Stimulated activated effector memory CD8-positive, alpha-beta T cell treated with anti-CD3 and anti-CD28 coated beads, Interleukin-12 subunit alpha, Interleukin-12 subunit beta, amount 100 ng/mL, for 72 hours (primary cell): ENCODE results near the gene PUSL1.

Source experiments
- ATAC-seq: fragments of 150-1000 bp; cut with Tn5 transposase; 2 replicates; pipeline ENCODE4 v1.10.0; 2021
- DNase-seq, 2 donors: peaks; one replicate each; pipeline ENCODE4 v3.0.0; 2021 to 2022; ENCODE audit warnings: low spot score in 2 of 2
- H3K27ac Mint-ChIP-seq: one replicate; pipeline ENCODE4 v1.8.0; 2022; ENCODE audit warnings: mild to moderate bottlenecking, mixed read lengths
- H3K36me3 Mint-ChIP-seq: one replicate; pipeline ENCODE4 v1.8.0; 2022; ENCODE audit warnings: mild to moderate bottlenecking, mixed read lengths
- H3K4me1 Mint-ChIP-seq: one replicate; pipeline ENCODE4 v1.8.0; 2022; ENCODE audit warnings: mixed read lengths
- H3K4me3 Mint-ChIP-seq: one replicate; pipeline ENCODE4 v1.8.0; 2022; ENCODE audit warnings: mild to moderate bottlenecking, mixed read lengths
- H3K9me3 Mint-ChIP-seq: one replicate; pipeline ENCODE4 v1.8.0; 2022; ENCODE audit warnings: mixed read lengths

Gene PUSL1

DNA sequence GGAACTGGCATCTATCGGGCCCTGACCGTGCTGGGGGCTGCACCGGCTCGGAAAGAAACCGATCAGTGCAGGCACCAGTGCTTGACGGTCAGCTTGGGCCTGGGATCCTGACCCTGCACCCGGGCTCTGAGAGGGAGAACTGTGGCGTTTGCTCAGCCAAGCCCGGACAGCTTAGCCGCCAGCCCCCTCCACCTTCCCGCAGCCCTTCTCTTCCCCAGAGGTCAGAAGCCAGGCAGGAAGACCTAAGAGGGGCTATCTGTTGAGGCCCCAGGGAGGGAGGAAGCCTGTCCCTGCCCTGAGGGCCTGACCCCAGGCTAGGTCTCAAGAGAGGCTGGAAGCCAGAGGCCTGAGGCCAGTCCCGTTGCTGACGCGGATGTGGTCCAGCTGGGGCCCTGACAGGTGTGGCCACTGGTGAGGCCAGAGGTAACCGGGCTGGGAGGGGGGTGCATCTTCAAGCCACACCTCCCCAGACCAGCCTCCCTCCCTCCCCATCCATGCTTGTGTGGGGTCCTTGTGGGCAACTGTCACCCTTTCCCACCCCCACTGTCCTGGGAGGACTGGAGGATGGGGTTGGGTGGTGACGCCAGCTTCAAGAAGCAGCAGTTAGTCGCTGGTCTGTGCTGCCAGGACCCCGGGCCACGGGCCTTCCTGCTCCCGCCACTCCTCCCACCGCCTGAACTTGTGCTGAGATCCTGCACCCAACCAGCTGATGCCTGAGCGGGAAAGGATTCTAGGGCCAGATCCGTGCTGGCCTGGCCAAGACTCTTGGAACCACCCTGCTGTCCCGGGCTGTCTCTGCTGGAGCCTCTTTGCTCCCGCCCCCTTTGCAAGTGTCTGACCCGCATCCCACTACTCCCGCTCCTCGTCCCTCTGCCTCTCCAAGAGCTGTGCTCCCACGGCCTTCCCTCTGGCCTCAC lies 43.4 kb downstream of the PUSL1 start:
- ATAC-seq, result no peak
- DNase-seq, result no peak

GRCh38 chr1:1352786-1353388 lies 44.5 kb downstream of the PUSL1 start:
- no peaks in the 10 kb centered on the region for H3K9me3 Mint-ChIP-seq
- peak overlapping the region; percentile 61 for H3K4me3 Mint-ChIP-seq
- H3K36me3 Mint-ChIP-seq, result no peaks in the 10 kb centered on the region
- ATAC-seq (no peak), DNase-seq (no peak)
- peaks cover 7% of the 10 kb centered on the region for H3K4me1 Mint-ChIP-seq
- no peak overlapping the region for H3K27ac Mint-ChIP-seq

More for the DNA sequence above, 43.4 kb downstream of the PUSL1 start:
- peaks cover 17% of the 10 kb centered on the region for H3K4me1 Mint-ChIP-seq
- no peaks in the 10 kb centered on the region for H3K36me3 Mint-ChIP-seq
- H3K4me3 Mint-ChIP-seq, result peak overlapping the region; percentile 61
- H3K9me3 Mint-ChIP-seq, result no peaks in the 10 kb centered on the region
- peak overlapping the region; percentile 29 for H3K27ac Mint-ChIP-seq

DNA sequence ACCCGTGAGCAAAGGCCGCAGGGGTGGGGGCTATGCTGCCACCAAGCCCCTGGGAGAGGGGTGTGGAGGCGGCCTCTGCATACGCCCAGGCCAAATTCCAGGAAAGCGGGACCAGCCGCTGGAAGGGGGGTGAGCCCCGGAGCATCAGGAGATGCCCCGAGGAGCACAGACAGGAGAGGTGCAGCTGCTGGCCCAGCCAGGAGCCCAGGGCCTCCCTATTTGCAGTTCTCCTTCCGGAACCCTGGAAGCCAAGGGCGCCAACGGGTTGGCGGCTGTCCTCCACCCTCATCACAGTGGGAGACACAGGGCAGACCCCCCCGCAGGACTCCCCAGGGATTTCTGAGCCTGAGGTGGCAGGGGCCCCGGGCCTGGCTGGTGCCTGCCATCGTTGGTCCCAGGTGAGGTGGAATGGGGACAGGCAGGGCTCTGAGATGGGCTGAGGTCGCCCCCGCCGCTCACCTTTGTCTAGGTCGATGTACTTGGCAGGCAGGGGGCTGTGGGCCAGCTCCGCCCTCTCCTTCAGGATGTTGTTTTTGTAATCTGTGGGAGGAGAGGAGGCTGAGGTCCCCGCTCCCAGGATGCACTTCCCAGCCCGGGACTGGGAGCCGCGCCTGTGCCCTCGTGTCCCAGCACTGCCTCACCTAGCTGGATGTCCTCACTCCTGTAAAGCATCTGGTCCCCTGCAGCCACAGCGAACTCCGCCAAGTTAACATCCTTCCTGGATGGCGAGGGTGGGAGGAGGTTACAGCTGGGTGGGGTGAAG lies 45.2 kb downstream of the PUSL1 start:
- Mint-ChIP-seq H3K9me3 (no peaks in the 10 kb centered on the region), H3K36me3 (no peaks in the 10 kb centered on the region), H3K4me1 (peaks cover 7% of the 10 kb centered on the region), H3K4me3 (peak overlapping the region; percentile 18), H3K27ac (no peak overlapping the region)
- no peak for DNase-seq
- ATAC-seq, result no peak

DNA sequence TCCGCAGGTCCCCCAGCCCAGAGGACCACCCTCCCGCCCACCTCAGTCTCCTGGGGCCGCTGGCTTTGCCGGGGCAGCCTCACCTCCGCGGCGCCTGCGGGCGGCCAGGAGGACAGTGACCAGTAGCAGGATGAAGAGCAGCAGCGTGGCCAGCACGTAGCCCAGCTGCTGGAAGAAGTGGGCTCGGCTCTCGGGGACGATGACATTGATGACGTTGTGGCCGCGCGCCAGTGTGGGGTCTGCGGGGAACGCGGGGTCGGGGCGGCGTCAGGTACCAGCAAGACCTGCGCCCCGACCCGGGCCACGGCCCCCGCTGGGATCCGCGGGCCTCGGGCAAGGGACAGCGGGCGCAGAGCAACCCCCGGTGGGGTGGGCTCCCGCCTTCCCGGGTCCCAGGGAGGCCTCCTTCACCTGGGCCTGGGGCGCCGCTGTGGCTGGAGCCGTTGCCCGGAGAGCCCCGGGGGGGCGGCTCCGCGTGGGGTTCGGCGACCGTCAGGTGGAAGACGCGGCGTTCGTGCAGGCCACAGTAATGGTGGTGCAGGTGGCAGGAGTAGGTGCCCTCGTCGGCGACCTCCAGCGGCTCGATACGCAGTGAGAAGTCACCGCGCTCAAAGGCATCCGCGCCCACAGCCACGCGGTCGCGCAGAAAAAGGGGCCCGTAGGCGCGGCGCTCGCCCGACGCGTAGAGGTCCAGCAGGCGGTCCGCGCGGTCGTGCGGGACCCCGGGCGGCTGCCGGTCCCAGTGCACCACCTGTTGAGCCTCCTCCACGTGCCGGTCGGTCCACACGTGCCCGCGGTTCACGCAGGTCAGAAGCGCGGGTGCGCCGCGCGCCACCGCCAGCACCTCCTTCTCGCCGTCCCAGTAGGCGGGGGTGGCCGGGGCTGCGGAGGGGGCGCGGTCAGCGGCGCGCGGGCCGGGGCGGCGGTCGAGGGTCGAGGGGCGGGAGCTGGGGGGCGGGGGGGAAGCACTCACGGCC lies 46.2 kb downstream of the PUSL1 start:
- peak overlapping the region; percentile 18 for H3K4me3 Mint-ChIP-seq
- H3K9me3 Mint-ChIP-seq, result no peaks in the 10 kb centered on the region

GRCh38 chr1:1355416-1355815 lies 47.0 kb downstream of the PUSL1 start:
- no peaks in the 10 kb centered on the region for H3K36me3 Mint-ChIP-seq
- H3K4me1 Mint-ChIP-seq, result peaks cover 13% of the 10 kb centered on the region
- ATAC-seq (peak; percentile 42), DNase-seq (no peak)
- H3K9me3 Mint-ChIP-seq, result no peaks in the 10 kb centered on the region
- no peak overlapping the region for H3K4me3 Mint-ChIP-seq
- H3K27ac Mint-ChIP-seq, result no peak overlapping the region

More for the DNA sequence above, 46.2 kb downstream of the PUSL1 start:
- no peaks in the 10 kb centered on the region for H3K36me3 Mint-ChIP-seq
- H3K4me1 Mint-ChIP-seq, result peaks cover 13% of the 10 kb centered on the region
- H3K27ac Mint-ChIP-seq, result no peak overlapping the region
- DNase-seq (no peak), ATAC-seq (no peak)

DNA sequence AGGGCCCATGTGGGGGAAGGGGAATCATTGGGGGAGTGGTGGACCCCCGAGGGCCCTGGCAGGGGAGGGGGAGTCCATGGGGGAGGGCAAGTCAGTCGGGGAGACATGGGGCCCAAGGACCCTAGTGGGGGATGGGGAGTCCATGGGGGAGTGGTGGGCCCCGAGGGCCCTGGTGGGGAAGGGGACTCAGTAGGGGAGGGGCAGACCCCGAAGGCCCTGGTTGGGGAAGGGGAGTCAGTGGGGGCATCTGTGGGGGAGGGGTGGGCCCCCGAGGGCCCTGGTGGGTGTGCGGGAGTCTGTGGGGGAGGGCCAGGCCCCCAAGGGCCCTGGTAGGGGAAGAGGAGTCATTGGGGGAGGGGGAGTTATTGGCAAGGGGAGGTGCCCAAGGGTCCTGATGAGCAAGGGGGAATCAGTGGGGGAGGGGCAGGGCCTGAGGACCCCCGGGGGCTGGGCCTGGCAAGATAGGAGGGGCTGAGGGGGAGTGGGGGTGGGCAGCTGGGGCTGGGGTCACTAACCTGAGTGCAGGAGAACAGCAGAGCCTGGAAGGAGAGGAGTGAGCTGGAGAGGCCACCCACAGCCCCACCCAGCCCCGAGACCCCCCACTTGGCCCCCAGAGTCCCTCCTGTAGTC lies 47.9 kb downstream of the PUSL1 start:
- H3K36me3 Mint-ChIP-seq, result no peaks in the 10 kb centered on the region
- peaks cover 13% of the 10 kb centered on the region for H3K4me1 Mint-ChIP-seq
- H3K4me3 Mint-ChIP-seq, result no peak overlapping the region
- ATAC-seq (no peak), DNase-seq (no peak)
- H3K9me3 Mint-ChIP-seq, result no peaks in the 10 kb centered on the region
- no peak overlapping the region for H3K27ac Mint-ChIP-seq

- H3K4me1 Mint-ChIP-seq, result peaks cover 12% of the 10 kb centered on the region
- no peak overlapping the region for H3K4me3 Mint-ChIP-seq
- H3K36me3 Mint-ChIP-seq, result no peaks in the 10 kb centered on the region
- DNase-seq (no peak), ATAC-seq (peak; percentile 24)
- no peaks in the 10 kb centered on the region for H3K9me3 Mint-ChIP-seq
- H3K27ac Mint-ChIP-seq, result no peak overlapping the region
Measured at GRCh38 chr1:1356796-1357401, 48.5 kb downstream of the PUSL1 start.

DNA sequence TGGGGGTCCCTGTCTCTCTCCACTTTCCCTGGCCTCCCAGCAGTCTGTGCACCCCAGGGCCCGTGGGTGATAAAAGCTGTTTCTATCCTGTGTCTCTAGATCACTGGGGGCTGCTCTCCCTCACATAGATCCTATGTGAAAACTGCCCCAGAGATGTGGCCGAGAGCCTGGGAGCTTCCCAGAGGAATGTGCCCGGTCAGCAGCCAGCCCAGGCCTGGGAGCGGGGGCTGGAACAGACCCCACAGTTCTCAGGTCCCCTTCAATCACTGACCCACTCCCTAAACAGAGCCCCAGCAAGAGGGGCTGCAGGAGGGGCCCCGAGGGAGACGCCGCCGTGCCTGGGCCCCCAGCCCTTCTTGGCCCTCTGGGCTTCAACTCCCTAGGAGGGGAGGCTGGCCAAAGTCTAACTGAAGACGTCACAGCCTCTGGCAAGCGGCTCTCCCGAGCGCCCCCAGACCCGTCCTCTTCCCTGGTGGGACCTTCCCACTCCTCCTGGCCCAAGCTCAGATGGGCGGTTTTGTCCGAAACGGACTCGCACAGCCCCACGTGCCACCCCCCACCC lies 49.6 kb downstream of the PUSL1 start:
- Mint-ChIP-seq H3K27ac (no peak overlapping the region), H3K36me3 (no peaks in the 10 kb centered on the region), H3K4me1 (peaks cover 5% of the 10 kb centered on the region), H3K4me3 (no peak overlapping the region), H3K9me3 (no peaks in the 10 kb centered on the region)
- no peak for DNase-seq
- no peak for ATAC-seq

- DNase-seq, result no peak
Measured at GRCh38 chr1:1358433-1359271, 50.3 kb downstream of the PUSL1 start, which contains the start of gene MXRA8. Gene MXRA8 (minus strand): TSS chr1:1358555. CDS start chr1:1358504, 51 bp downstream.

GRCh38 chr1:1359308-1359663 lies 50.9 kb downstream of the PUSL1 start:
- Mint-ChIP-seq H3K4me3 (no peak overlapping the region), H3K36me3 (no peaks in the 10 kb centered on the region), H3K9me3 (no peaks in the 10 kb centered on the region), H3K4me1 (peaks cover 5% of the 10 kb centered on the region), H3K27ac (no peak overlapping the region)
- peak; percentile 27 for ATAC-seq
- no peak for DNase-seq

More at GRCh38 chr1:1358433-1359271, 50.3 kb downstream of the PUSL1 start, which contains the start of gene MXRA8:
- Mint-ChIP-seq H3K4me3 (no peak within 1 kb of the TSS), H3K27ac (no peak within 1 kb of the TSS), H3K36me3 (no peaks in the 10 kb centered on the region), H3K4me1 (peaks cover 5% of the 10 kb centered on the region), H3K9me3 (no peaks in the 10 kb centered on the region)
- no peak for ATAC-seq

DNA sequence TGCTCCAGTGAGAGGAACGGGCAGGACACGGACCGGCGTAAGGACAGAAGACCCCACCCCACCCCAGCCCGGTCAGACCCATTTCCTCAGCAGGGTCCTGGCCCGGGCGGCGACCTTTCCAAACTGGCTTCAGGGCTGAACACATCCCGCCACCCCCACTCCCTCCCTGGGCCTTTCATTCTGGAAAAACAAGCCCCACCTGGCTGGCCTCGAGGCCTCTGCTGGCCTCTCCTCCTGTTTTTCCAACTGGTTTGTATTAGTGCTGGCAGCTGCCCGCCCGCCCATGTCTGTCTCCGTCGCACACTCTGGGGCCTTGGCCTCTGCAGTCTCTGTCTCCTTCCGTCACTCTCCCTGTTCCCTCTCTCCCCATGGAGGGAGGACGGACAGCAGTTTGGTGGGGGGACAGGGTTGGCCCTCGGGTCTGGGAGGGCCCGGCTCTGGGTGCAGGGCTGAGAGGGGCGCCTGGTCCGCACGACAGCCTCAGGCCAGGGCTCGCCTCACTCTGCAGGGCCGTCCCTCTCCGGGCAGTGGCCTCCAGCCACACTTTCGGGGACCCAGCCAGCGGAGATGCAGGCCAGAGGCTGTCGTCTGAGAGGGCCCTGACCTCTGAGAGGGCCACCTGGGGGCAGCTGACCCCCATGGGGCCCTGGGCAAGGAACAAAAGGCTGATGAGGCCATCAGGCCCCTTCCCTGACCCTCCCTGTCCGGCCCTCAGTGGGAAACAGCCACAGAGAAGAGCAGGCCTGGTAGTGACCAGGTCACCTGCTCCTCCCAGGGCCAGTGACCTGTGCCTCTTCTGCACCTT lies 51.5 kb downstream of the PUSL1 start:
- Mint-ChIP-seq H3K4me1 (peaks cover 5% of the 10 kb centered on the region), H3K4me3 (no peak overlapping the region), H3K27ac (no peak overlapping the region), H3K9me3 (no peaks in the 10 kb centered on the region), H3K36me3 (no peaks in the 10 kb centered on the region)
- no peak for DNase-seq
- ATAC-seq, result no peak

- H3K27ac Mint-ChIP-seq, result no peak overlapping the region
- no peak overlapping the region for H3K4me3 Mint-ChIP-seq
- DNase-seq (no peak), ATAC-seq (no peak)
- no peaks in the 10 kb centered on the region for H3K9me3 Mint-ChIP-seq
- H3K4me1 Mint-ChIP-seq, result peaks cover 5% of the 10 kb centered on the region
- no peaks in the 10 kb centered on the region for H3K36me3 Mint-ChIP-seq
Measured at GRCh38 chr1:1360506-1361169, 52.2 kb downstream of the PUSL1 start.
